Activated CD4-positive, alpha-beta memory T cell treated with anti-CD3 and anti-CD28 coated beads for 36 hours (primary cell): Measurements from ENCODE around the gene PPFIA1. TPM values are rescaled to one million over a fixed set of nuclear protein-coding genes. Genes with fewer than 3 reads are reported as not detected.

Source experiments
- CTCF ChIA-PET: fragments of 350-600 bp; sonication (Branson Sonifier 250); formaldehyde crosslinking; loops from one replicate; lab custom pipeline; 2021; ENCODE audit warnings: antibody characterized with exemption, inconsistent platforms; lab: Charles Lee
- POLR2A ChIA-PET: fragments of 350-600 bp; sonication (Branson Sonifier 250); formaldehyde crosslinking; loops from one replicate; lab custom pipeline; 2021; ENCODE audit warnings: antibody characterized with exemption; lab: Charles Lee
- DNase-seq: peaks from one replicate; pipeline ENCODE4 v3.0.0-alpha.2; 2020
- H3K27ac Mint-ChIP-seq: one replicate; pipeline ENCODE4 v1.8.0; 2021; ENCODE audit warnings: mixed read lengths
- H3K27me3 Mint-ChIP-seq: one replicate; pipeline ENCODE4 v1.8.0; 2021; ENCODE audit warnings: mixed read lengths
- H3K36me3 Mint-ChIP-seq: one replicate; pipeline ENCODE4 v1.8.0; 2021; ENCODE audit warnings: mixed read lengths
- H3K4me1 Mint-ChIP-seq: one replicate; pipeline ENCODE4 v1.8.0; 2021; ENCODE audit warnings: low read depth, mixed read lengths
- H3K4me3 Mint-ChIP-seq: one replicate; pipeline ENCODE4 v1.8.0; 2021; ENCODE audit warnings: mild to moderate bottlenecking, mixed read lengths
- H3K9me3 Mint-ChIP-seq: one replicate; pipeline ENCODE4 v1.8.0; 2021; ENCODE audit warnings: mixed read lengths
- intact Hi-C: fragments of 100-400 bp; cut with micrococcal nuclease; formaldehyde crosslinking; loops from one replicate; pipeline ENCODE4 v1.15.1; 2023
- total RNA-seq, 2 experiments: library from RNA; stranded (reverse); gene quantifications; one replicate each; pipeline ENCODE4 v1.2.3, GENCODE V29; 2021

The PPFIA1 gene
- total RNA-seq, 2 experiments from 2014 or later = 23.1 to 26.7 TPM

GRCh38 chr11:70416881-70417280 lies 146.4 kb downstream of the PPFIA1 start:
- H3K4me3 Mint-ChIP-seq = no peak overlapping the region
- H3K36me3 Mint-ChIP-seq = peaks cover 35% of the 10 kb centered on the region
- no peak overlapping the region for H3K27ac Mint-ChIP-seq
- CTCF ChIA-PET = no interaction called here
- POLR2A ChIA-PET = no interaction called here
- no peaks in the 10 kb centered on the region for H3K4me1 Mint-ChIP-seq
- intact Hi-C loops = no loop called here
- no peaks in the 10 kb centered on the region for H3K9me3 Mint-ChIP-seq
- no peak for DNase-seq
- H3K27me3 Mint-ChIP-seq = no peaks in the 10 kb centered on the region

GRCh38 chr11:70418130-70418529 lies 147.6 kb downstream of the PPFIA1 start:
- ChIA-PET POLR2A (no interaction called here), CTCF (interaction anchor here (0.7 kb wide), 1 partner anchor 60 kb away, joined by 3 read pairs; no protein-coding TSS in a partner anchor)
- Mint-ChIP-seq H3K4me3 (no peak overlapping the region), H3K36me3 (peaks cover 42% of the 10 kb centered on the region), H3K27ac (no peak overlapping the region), H3K27me3 (no peaks in the 10 kb centered on the region), H3K4me1 (no peaks in the 10 kb centered on the region), H3K9me3 (no peaks in the 10 kb centered on the region)
- no peak for DNase-seq
- intact Hi-C loops = no loop called here

GRCh38 chr11:70419307-70420007 lies 149.0 kb downstream of the PPFIA1 start:
- intact Hi-C loops = no loop called here
- CTCF ChIA-PET = no interaction called here
- H3K27me3 Mint-ChIP-seq = no peaks in the 10 kb centered on the region

GRCh38 chr11:70420008-70420464 lies 149.5 kb downstream of the PPFIA1 start:
- Mint-ChIP-seq H3K36me3 (peaks cover 39% of the 10 kb centered on the region), H3K27me3 (no peaks in the 10 kb centered on the region), H3K4me1 (peaks cover 4% of the 10 kb centered on the region), H3K27ac (no peak overlapping the region), H3K9me3 (no peaks in the 10 kb centered on the region), H3K4me3 (no peak overlapping the region)
- intact Hi-C loops = no loop called here
- DNase-seq = no peak
- ChIA-PET CTCF (no interaction called here), POLR2A (no interaction called here)

More at GRCh38 chr11:70419307-70420007, 149.0 kb downstream of the PPFIA1 start:
- Mint-ChIP-seq H3K27ac (no peak overlapping the region), H3K4me3 (no peak overlapping the region), H3K9me3 (no peaks in the 10 kb centered on the region), H3K4me1 (peaks cover 4% of the 10 kb centered on the region), H3K36me3 (peaks cover 43% of the 10 kb centered on the region)
- POLR2A ChIA-PET = no interaction called here
- DNase-seq = no peak

- peaks cover 4% of the 10 kb centered on the region for H3K4me1 Mint-ChIP-seq
- intact Hi-C loops = no loop called here
- ChIA-PET POLR2A (no interaction called here), CTCF (no interaction called here)
- no peak overlapping the region for H3K27ac Mint-ChIP-seq
- DNase-seq = no peak
- H3K36me3 Mint-ChIP-seq = peaks cover 35% of the 10 kb centered on the region
- H3K4me3 Mint-ChIP-seq = no peak overlapping the region
- H3K27me3 Mint-ChIP-seq = no peaks in the 10 kb centered on the region
- H3K9me3 Mint-ChIP-seq = no peaks in the 10 kb centered on the region
Observed at GRCh38 chr11:70420496-70420895, 150.0 kb downstream of the PPFIA1 start.

GRCh38 chr11:70421123-70421522 lies 150.6 kb downstream of the PPFIA1 start:
- Mint-ChIP-seq H3K36me3 (peaks cover 35% of the 10 kb centered on the region), H3K4me3 (no peak overlapping the region), H3K9me3 (no peaks in the 10 kb centered on the region), H3K27me3 (no peaks in the 10 kb centered on the region), H3K27ac (no peak overlapping the region), H3K4me1 (peaks cover 4% of the 10 kb centered on the region)
- ChIA-PET POLR2A (no interaction called here), CTCF (no interaction called here)
- intact Hi-C loops = no loop called here
- DNase-seq = peak; percentile 20

- intact Hi-C loops = no loop called here
- DNase-seq = no peak
- H3K27me3 Mint-ChIP-seq = no peaks in the 10 kb centered on the region
- H3K4me1 Mint-ChIP-seq = peaks cover 4% of the 10 kb centered on the region
- ChIA-PET CTCF (no interaction called here), POLR2A (no interaction called here)
- peaks cover 32% of the 10 kb centered on the region for H3K36me3 Mint-ChIP-seq
- H3K27ac Mint-ChIP-seq = no peak overlapping the region
- H3K9me3 Mint-ChIP-seq = no peaks in the 10 kb centered on the region
- H3K4me3 Mint-ChIP-seq = no peak overlapping the region
Observed at GRCh38 chr11:70422692-70423522, 152.4 kb downstream of the PPFIA1 start.

GRCh38 chr11:70423523-70424505 lies 153.3 kb downstream of the PPFIA1 start:
- intact Hi-C loops = no loop called here
- no peak overlapping the region for H3K27ac Mint-ChIP-seq
- no peaks in the 10 kb centered on the region for H3K9me3 Mint-ChIP-seq
- ChIA-PET CTCF (interaction anchor here (0.8 kb wide), 1 partner anchor 44 kb away, joined by 3 read pairs; no protein-coding TSS in a partner anchor), POLR2A (interaction anchor here (1.3 kb wide), 1 partner anchor 25 kb away, joined by 6 read pairs; the partner anchor contains the start of gene CTTN)
- H3K4me1 Mint-ChIP-seq = peaks cover 4% of the 10 kb centered on the region
- H3K27me3 Mint-ChIP-seq = no peaks in the 10 kb centered on the region
- H3K36me3 Mint-ChIP-seq = peaks cover 32% of the 10 kb centered on the region
- DNase-seq = peak; percentile 63
- H3K4me3 Mint-ChIP-seq = no peak overlapping the region

- ChIA-PET CTCF (no interaction called here), POLR2A (interaction anchor here (1.3 kb wide), 1 partner anchor 26 kb away, joined by 6 read pairs; the partner anchor contains the start of gene CTTN)
- DNase-seq = no peak
- intact Hi-C loops = no loop called here
- Mint-ChIP-seq H3K36me3 (peaks cover 30% of the 10 kb centered on the region), H3K4me3 (no peak overlapping the region), H3K27ac (no peak overlapping the region), H3K27me3 (no peaks in the 10 kb centered on the region), H3K4me1 (peaks cover 4% of the 10 kb centered on the region), H3K9me3 (no peaks in the 10 kb centered on the region)
Observed at GRCh38 chr11:70424765-70425344, 154.4 kb downstream of the PPFIA1 start.

- POLR2A ChIA-PET = no interaction called here
- CTCF ChIA-PET = interaction anchor here (1.1 kb wide), 1 partner anchor 22 kb away, joined by 3 read pairs; no protein-coding TSS in a partner anchor
- H3K9me3 Mint-ChIP-seq = no peaks in the 10 kb centered on the region
- no peak overlapping the region for H3K27ac Mint-ChIP-seq
- H3K4me1 Mint-ChIP-seq = peaks cover 4% of the 10 kb centered on the region
- intact Hi-C loops = no loop called here
- H3K36me3 Mint-ChIP-seq = peaks cover 28% of the 10 kb centered on the region
- no peak for DNase-seq
- H3K4me3 Mint-ChIP-seq = no peak overlapping the region
- no peaks in the 10 kb centered on the region for H3K27me3 Mint-ChIP-seq
Observed at GRCh38 chr11:70427436-70427835, 156.9 kb downstream of the PPFIA1 start.

- no peak overlapping the region for H3K27ac Mint-ChIP-seq
- no peak overlapping the region for H3K4me3 Mint-ChIP-seq
- intact Hi-C loops = no loop called here
- peaks cover 34% of the 10 kb centered on the region for H3K36me3 Mint-ChIP-seq
- no peak for DNase-seq
- H3K9me3 Mint-ChIP-seq = no peaks in the 10 kb centered on the region
- H3K4me1 Mint-ChIP-seq = peaks cover 4% of the 10 kb centered on the region
- no peaks in the 10 kb centered on the region for H3K27me3 Mint-ChIP-seq
- POLR2A ChIA-PET = no interaction called here
- CTCF ChIA-PET = no interaction called here
Observed at GRCh38 chr11:70428701-70429427, 158.4 kb downstream of the PPFIA1 start.
